Activated T-cell treated with anti-CD3 and anti-CD28 coated beads for 48 hours (primary cell): ENCODE measurements around the gene ZNF408.
A peak's percentile ranks its signal among the peaks of the same experiment; 100 is the strongest.
"Not testable (repeated sequence)": the region's sequence is repeated elsewhere in the genome, so short reads cannot be mapped to it uniquely, and the experiment has no call there.

Source experiments
- DNase-seq: peaks from one replicate; pipeline ENCODE4 v3.0.0-alpha.2; 2020; ENCODE audit warnings: low read depth

The ZNF408 gene

GRCh38 chr11:46700241-46701077 lies at the start of gene ZNF408, which contains the start of gene ARHGAP1:
Gene ZNF408 (plus strand): TSS chr11:46701031. CDS start chr11:46701048, 17 bp downstream.
Gene ARHGAP1 (minus strand): TSS chr11:46700619. CDS start chr11:46696107, 4,512 bp downstream.
- peak; percentile 98 for DNase-seq

GRCh38 chr11:46655631-46656030 lies 45.2 kb upstream of the ZNF408 start:
- no peak for DNase-seq

- DNase-seq, result no peak
Observed at GRCh38 chr11:46657186-46657585, 43.6 kb upstream of the ZNF408 start.

- DNase-seq, result no peak
Observed at GRCh38 chr11:46658259-46658658, 42.6 kb upstream of the ZNF408 start.

- DNase-seq, result no peak
Observed at GRCh38 chr11:46659908-46660307, 40.9 kb upstream of the ZNF408 start.

- DNase-seq, result no peak
Observed at GRCh38 chr11:46661836-46662235, 39.0 kb upstream of the ZNF408 start.

- no peak for DNase-seq
Observed at GRCh38 chr11:46662366-46662765, 38.5 kb upstream of the ZNF408 start.

- DNase-seq, result no peak
Observed at GRCh38 chr11:46663277-46663940, 37.4 kb upstream of the ZNF408 start.

GRCh38 chr11:46664612-46665011 lies 36.2 kb upstream of the ZNF408 start:
- DNase-seq, result no peak

- DNase-seq, result no peak
Observed at GRCh38 chr11:46665356-46665755, 35.5 kb upstream of the ZNF408 start.

- DNase-seq, result no peak
Observed at GRCh38 chr11:46666516-46666915, 34.3 kb upstream of the ZNF408 start.

- no peak for DNase-seq
Observed at GRCh38 chr11:46667043-46667481, 33.8 kb upstream of the ZNF408 start.

- DNase-seq, result no peak
Observed at GRCh38 chr11:46668480-46669085, 32.2 kb upstream of the ZNF408 start.

- no peak for DNase-seq
Observed at GRCh38 chr11:46669711-46670139, 31.1 kb upstream of the ZNF408 start.

- DNase-seq, result not testable (repeated sequence)
Observed at GRCh38 chr11:46670521-46670920, 30.3 kb upstream of the ZNF408 start.

- DNase-seq, result no peak
Observed at GRCh38 chr11:46671958-46672315, 28.9 kb upstream of the ZNF408 start.

GRCh38 chr11:46672381-46672839 lies 28.4 kb upstream of the ZNF408 start:
- no peak for DNase-seq

GRCh38 chr11:46673713-46674462 lies 26.9 kb upstream of the ZNF408 start:
- no peak for DNase-seq

- no peak for DNase-seq
Observed at GRCh38 chr11:46674463-46675287, 26.2 kb upstream of the ZNF408 start.

GRCh38 chr11:46675288-46675851 lies 25.5 kb upstream of the ZNF408 start:
- no peak for DNase-seq

GRCh38 chr11:46675949-46676348 lies 24.9 kb upstream of the ZNF408 start:
- DNase-seq, result no peak
